HS-5 (cell line): ENCODE results near the gene CYP2C18.
"Not testable (repeated sequence)": the region's sequence is repeated elsewhere in the genome, so short reads cannot be mapped to it uniquely, and the experiment has no call there.

Experiments
- DNase-seq: peaks from one replicate; pipeline ENCODE4 v3.0.0-alpha.2; 2012; ENCODE audit warnings: low read depth

The CYP2C18 gene

GRCh38 chr10:94747838-94748237 lies 64.3 kb downstream of the CYP2C18 start:
- DNase-seq, result no peak

- DNase-seq, result no peak
Measured at GRCh38 chr10:94757916-94758315, 74.4 kb downstream of the CYP2C18 start.

- DNase-seq, result no peak
Measured at GRCh38 chr10:94760586-94761178, 77.2 kb downstream of the CYP2C18 start.

- DNase-seq, result no peak
Measured at GRCh38 chr10:94762393-94762792, 78.9 kb downstream of the CYP2C18 start, which contains the start of gene CYP2C19. TSS of gene CYP2C19 (plus strand) at chr10:94762681. CDS start at chr10:94762706, 25 bp downstream.

- not testable (repeated sequence) for DNase-seq
Measured at GRCh38 chr10:94775425-94775824, 91.9 kb downstream of the CYP2C18 start.

- no peak for DNase-seq
Measured at GRCh38 chr10:94777886-94778458, 94.4 kb downstream of the CYP2C18 start.

GRCh38 chr10:94780844-94781243 lies 97.3 kb downstream of the CYP2C18 start:
- no peak for DNase-seq

GRCh38 chr10:94784256-94784655 lies 100.7 kb downstream of the CYP2C18 start:
- no peak for DNase-seq

GRCh38 chr10:94785211-94785610 lies 101.7 kb downstream of the CYP2C18 start:
- peak; percentile 45 for DNase-seq
